NT2/D1 (cell line): Measurements from ENCODE around the gene IMMT.
A peak's percentile ranks its signal among the peaks of the same experiment; 100 is the strongest.

Experiments
- DNase-seq: peaks from one replicate; pipeline ENCODE4 v3.0.0-alpha.2; 2011; ENCODE audit warnings: low read depth, low spot score
- H3K27me3 ChIP-seq: 2 replicates; pipeline ENCODE4 v1.6.0; 2011; ENCODE audit warnings: mild to moderate bottlenecking; ENCODE audit not compliant: insufficient read length, insufficient read depth
- H3K36me3 ChIP-seq: 2 replicates; pipeline ENCODE4 v1.6.1; 2011; ENCODE audit warnings: mild to moderate bottlenecking, low read length, mixed read lengths; ENCODE audit not compliant: insufficient read depth, insufficient read length
- H3K4me1 ChIP-seq: 2 replicates; pipeline ENCODE4 v1.5.1; 2011; ENCODE audit not compliant: insufficient read depth, insufficient read length
- H3K4me3 ChIP-seq: 2 replicates; pipeline ENCODE4 v1.5.1; 2011; ENCODE audit warnings: low read depth; ENCODE audit not compliant: insufficient read length
- H3K9ac ChIP-seq: 2 replicates; pipeline ENCODE4 v1.6.0; 2011; ENCODE audit warnings: low read depth; ENCODE audit not compliant: insufficient read length
- H3K9me3 ChIP-seq: 2 replicates; pipeline ENCODE4 v1.5.1; 2011; ENCODE audit warnings: mild to moderate bottlenecking, low read length; ENCODE audit not compliant: insufficient read depth
- SUZ12 ChIP-seq: IDR thresholded peaks from 2 replicates; pipeline ENCODE4 v1.6.1; 2011; ENCODE audit not compliant: insufficient read length, insufficient read depth; ENCODE audit errors: extremely low read depth
- YY1 ChIP-seq: IDR thresholded peaks from 2 replicates; pipeline ENCODE4 v1.6.1; 2011; ENCODE audit not compliant: insufficient read length, insufficient read depth
- ZNF274 ChIP-seq: IDR thresholded peaks from 2 replicates; pipeline ENCODE4 v1.6.1; 2011; ENCODE audit warnings: mild to moderate bottlenecking, low read depth, low read length

The IMMT gene

GRCh38 chr2:86139981-86140380, 55.3 kb downstream of the IMMT start:
- no peaks in the 10 kb centered on the region for H3K4me1 ChIP-seq
- H3K27me3 ChIP-seq, result no peaks in the 10 kb centered on the region
- TF ChIP-seq SUZ12, result no peak
- TF ChIP-seq ZNF274, result no peak
- TF ChIP-seq YY1, result no peak
- no peak overlapping the region for H3K4me3 ChIP-seq
- H3K9me3 ChIP-seq, result no peaks in the 10 kb centered on the region
- H3K36me3 ChIP-seq, result peaks cover 83% of the 10 kb centered on the region
- DNase-seq, result no peak
- H3K9ac ChIP-seq, result no peak overlapping the region

DNA sequence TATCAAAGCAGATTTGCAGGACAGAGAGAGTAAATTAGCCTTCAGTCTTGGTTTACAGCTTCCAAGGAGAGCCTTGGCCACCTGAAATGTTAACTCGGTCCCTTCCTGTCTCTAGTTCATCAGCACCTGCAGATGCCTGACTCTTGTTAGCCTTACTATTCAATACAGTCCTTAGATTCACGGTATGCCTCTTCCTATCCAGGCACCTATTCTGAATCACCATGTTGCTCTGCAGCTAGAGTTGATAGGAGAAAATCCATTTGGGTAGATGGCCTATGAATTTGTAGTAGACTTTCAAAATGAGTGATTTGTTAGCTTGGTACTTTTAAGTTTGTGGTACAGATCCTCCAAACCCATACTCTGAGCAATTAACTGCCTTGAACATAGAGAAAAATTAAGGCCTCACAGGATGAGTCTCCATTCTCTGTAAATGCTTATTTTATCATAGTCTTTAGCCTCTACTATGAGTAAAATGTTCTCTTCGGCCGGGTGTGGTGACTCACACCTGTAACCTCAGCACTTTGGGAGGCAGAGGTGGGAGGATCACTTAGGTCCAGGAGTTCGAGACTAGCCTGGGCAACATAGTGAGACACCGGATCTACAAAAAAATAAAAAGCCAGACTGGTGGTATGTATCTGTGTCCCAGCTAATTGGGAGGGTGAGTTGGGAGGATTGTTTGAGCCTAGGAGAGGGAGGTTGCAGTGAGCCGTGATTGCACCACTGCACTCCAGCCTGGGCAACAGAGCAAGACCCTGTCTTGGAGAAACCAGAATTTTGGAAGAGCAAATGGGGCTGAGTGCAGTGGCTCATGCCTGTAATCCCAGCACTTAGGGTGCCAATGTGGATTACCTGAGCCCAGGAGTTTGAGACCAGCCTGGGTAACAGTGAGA, 56.3 kb downstream of the IMMT start:
- no peaks in the 10 kb centered on the region for H3K27me3 ChIP-seq
- no peaks in the 10 kb centered on the region for H3K4me1 ChIP-seq
- no peak overlapping the region for H3K4me3 ChIP-seq
- no peaks in the 10 kb centered on the region for H3K9me3 ChIP-seq
- DNase-seq, result no peak
- peaks cover 83% of the 10 kb centered on the region for H3K36me3 ChIP-seq
- TF ChIP-seq ZNF274 (no peak), YY1 (no peak), SUZ12 (no peak)
- H3K9ac ChIP-seq, result no peak overlapping the region

DNA sequence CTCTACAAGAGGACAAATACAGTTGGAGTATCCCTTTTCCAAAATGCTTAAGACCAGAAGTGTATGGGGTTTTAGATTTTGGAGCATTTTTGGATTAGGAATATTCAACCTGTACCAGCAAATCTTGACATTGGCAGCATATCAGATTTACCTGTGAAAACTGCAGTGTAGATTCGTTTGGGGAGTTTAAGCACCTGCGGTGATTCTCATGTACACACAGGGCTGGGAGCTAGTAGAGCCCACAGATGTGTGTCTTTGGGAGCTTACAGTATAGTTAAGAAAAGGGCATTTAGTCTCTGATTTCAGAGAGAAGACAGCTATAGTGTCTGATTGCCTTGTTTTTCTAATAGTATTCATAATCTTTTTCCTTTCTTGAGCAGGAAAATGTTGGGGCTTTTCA, 59.1 kb downstream of the IMMT start:
- Histone ChIP-seq H3K36me3 (peaks cover 99% of the 10 kb centered on the region), H3K9ac (no peak overlapping the region), H3K4me1 (no peaks in the 10 kb centered on the region), H3K4me3 (no peak overlapping the region), H3K27me3 (no peaks in the 10 kb centered on the region), H3K9me3 (no peaks in the 10 kb centered on the region)
- TF ChIP-seq ZNF274 (no peak), YY1 (no peak), SUZ12 (no peak)
- no peak for DNase-seq

- Histone ChIP-seq H3K4me3 (no peak overlapping the region), H3K9ac (no peak overlapping the region), H3K9me3 (no peaks in the 10 kb centered on the region), H3K36me3 (peaks cover 99% of the 10 kb centered on the region), H3K27me3 (no peaks in the 10 kb centered on the region), H3K4me1 (no peaks in the 10 kb centered on the region)
- no peak for DNase-seq
- no peak for TF ChIP-seq YY1
- TF ChIP-seq ZNF274, result no peak
- no peak for TF ChIP-seq SUZ12
Observed at GRCh38 chr2:86135653-86136052, 59.6 kb downstream of the IMMT start.

- Histone ChIP-seq H3K4me3 (no peak overlapping the region), H3K9ac (no peak overlapping the region), H3K4me1 (no peaks in the 10 kb centered on the region), H3K36me3 (peaks cover 97% of the 10 kb centered on the region), H3K27me3 (no peaks in the 10 kb centered on the region), H3K9me3 (no peaks in the 10 kb centered on the region)
- peak; percentile 22 for DNase-seq
- TF ChIP-seq ZNF274 (no peak), SUZ12 (no peak), YY1 (no peak)
Observed at GRCh38 chr2:86134709-86135108, 60.6 kb downstream of the IMMT start.

DNA sequence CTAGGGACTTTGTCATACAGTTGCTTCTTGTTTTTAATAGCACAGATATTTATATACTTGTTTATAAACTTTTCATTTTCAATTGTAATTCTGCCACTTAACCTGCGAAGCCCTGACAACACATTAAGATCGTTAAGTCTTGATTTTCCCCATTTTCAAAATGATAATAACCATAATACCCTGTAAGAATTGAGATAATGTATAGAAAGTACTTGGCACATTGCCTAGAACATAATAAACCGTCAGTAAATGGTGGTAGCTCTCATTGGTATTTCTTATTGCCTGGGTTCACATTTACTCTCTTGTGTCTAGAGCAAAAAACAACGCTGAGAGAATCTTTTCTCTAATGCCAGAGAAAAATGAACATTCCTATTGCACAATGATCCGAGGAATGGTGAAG, 70.6 kb downstream of the IMMT start:
- Histone ChIP-seq H3K36me3 (peaks cover 90% of the 10 kb centered on the region), H3K4me3 (no peak overlapping the region), H3K27me3 (no peaks in the 10 kb centered on the region), H3K4me1 (no peaks in the 10 kb centered on the region), H3K9ac (no peak overlapping the region), H3K9me3 (no peaks in the 10 kb centered on the region)
- no peak for DNase-seq
- no peak for TF ChIP-seq ZNF274
- no peak for TF ChIP-seq SUZ12
- no peak for TF ChIP-seq YY1

DNA sequence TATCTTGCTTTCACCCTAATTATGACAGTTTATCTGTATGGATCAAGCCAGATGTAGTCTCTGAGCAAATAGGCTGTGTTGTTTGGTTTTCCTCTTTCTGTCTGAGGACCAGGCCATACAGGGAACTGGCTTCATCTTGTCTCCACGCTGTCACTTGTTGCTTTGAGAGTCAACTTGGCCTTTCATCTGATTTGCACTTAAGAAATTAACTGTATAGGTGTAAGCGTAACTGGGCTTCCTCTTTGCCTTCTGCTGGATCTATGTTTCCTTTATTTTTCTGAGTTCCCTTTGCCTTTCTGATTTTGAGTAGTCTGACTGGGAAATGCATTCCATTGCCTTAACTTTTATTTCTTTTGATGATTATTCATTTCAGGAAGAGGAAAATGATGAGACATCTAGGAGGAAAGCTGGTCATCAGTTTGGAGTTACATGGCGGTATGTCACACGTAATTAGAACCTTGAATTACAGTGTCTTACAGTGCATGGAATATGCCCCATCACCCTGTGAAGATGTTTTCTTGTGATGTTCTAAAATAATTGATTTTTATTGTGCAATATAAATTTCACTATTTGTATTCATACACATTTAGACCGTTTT, 71.8 kb downstream of the IMMT start:
- no peak for DNase-seq
- Histone ChIP-seq H3K4me3 (no peak overlapping the region), H3K36me3 (peaks cover 90% of the 10 kb centered on the region), H3K9me3 (no peaks in the 10 kb centered on the region), H3K4me1 (no peaks in the 10 kb centered on the region), H3K9ac (no peak overlapping the region), H3K27me3 (no peaks in the 10 kb centered on the region)
- TF ChIP-seq YY1 (no peak), SUZ12 (no peak), ZNF274 (no peak)
